Superior temporal gyrus (tissue), 1 donor: ENCODE data around the gene SLC25A20.
"Not testable (repeated sequence)": the region's sequence is repeated elsewhere in the genome, so short reads cannot be mapped to it uniquely, and the experiment has no call there.

Source experiments
- DNase-seq: peaks from one replicate; pipeline ENCODE4 v3.0.0-alpha.2; 2016; ENCODE audit errors: extremely low spot score

The SLC25A20 gene

GRCh38 chr3:48898383-48899234 is at the start of gene SLC25A20:
TSS of gene SLC25A20 (minus strand) at chr3:48898882. CDS start at chr3:48898794, 88 bp downstream.
- peak; percentile 59 for DNase-seq

- DNase-seq, result no peak
Observed at GRCh38 chr3:48945891-48946549, 47.3 kb upstream of the SLC25A20 start.

- DNase-seq, result no peak
Observed at GRCh38 chr3:48945432-48945831, 46.8 kb upstream of the SLC25A20 start.

- no peak for DNase-seq
Observed at GRCh38 chr3:48938689-48939088, 40.0 kb upstream of the SLC25A20 start.

- DNase-seq, result no peak
Observed at GRCh38 chr3:48938156-48938555, 39.5 kb upstream of the SLC25A20 start.

- no peak for DNase-seq
Observed at GRCh38 chr3:48935530-48935929, 36.8 kb upstream of the SLC25A20 start.

- DNase-seq, result no peak
Observed at GRCh38 chr3:48934333-48934991, 35.8 kb upstream of the SLC25A20 start.

- no peak for DNase-seq
Observed at GRCh38 chr3:48931944-48932580, 33.4 kb upstream of the SLC25A20 start.

GRCh38 chr3:48930590-48930989 is 31.9 kb upstream of the SLC25A20 start:
- DNase-seq, result no peak

GRCh38 chr3:48929358-48930035 is 30.8 kb upstream of the SLC25A20 start:
- DNase-seq, result no peak

- DNase-seq, result no peak
Observed at GRCh38 chr3:48928679-48929078, 30.0 kb upstream of the SLC25A20 start.

- DNase-seq, result no peak
Observed at GRCh38 chr3:48927928-48928327, 29.2 kb upstream of the SLC25A20 start.

GRCh38 chr3:48926425-48927392 is 28.0 kb upstream of the SLC25A20 start:
- no peak for DNase-seq

- no peak for DNase-seq
Observed at GRCh38 chr3:48919215-48920138, 20.8 kb upstream of the SLC25A20 start.

- DNase-seq, result peak; percentile 97
Observed at GRCh38 chr3:48918388-48919214, 19.9 kb upstream of the SLC25A20 start, which contains the start of gene ARIH2. TSS of gene ARIH2 (plus strand) at chr3:48918842. CDS start at chr3:48927559, 8,717 bp downstream.

- no peak for DNase-seq
Observed at GRCh38 chr3:48915296-48915695, 16.6 kb upstream of the SLC25A20 start.

- not testable (repeated sequence) for DNase-seq
Observed at GRCh38 chr3:48907026-48907425, 8.3 kb upstream of the SLC25A20 start.

GRCh38 chr3:48899273-48899672 is 591 bp upstream of the SLC25A20 start:
- no peak for DNase-seq
